ENCODE measurements around the gene GTF3C2.
A peak's percentile ranks its signal among the peaks of the same experiment; 100 is the strongest.
"Not testable (repeated sequence)": the region's sequence is repeated elsewhere in the genome, so short reads cannot be mapped to it uniquely, and the experiment has no call there.

GTF3C2 gene

GRCh38 chr2:27322766-27323595 is 33.6 kb downstream of the GTF3C2 start, which contains the start of gene MPV17:
TSS of gene MPV17 (minus strand) at chr2:27323097. CDS start at chr2:27322517, 580 bp downstream.
- peak; percentile 96 for DNase-seq (ENCODE audit: low read depth, low spot score)

GRCh38 chr2:27322301-27322765 is 34.2 kb downstream of the GTF3C2 start:
- peak; percentile 31 for DNase-seq (ENCODE audit: low read depth, low spot score)

- DNase-seq (ENCODE audit: low read depth, low spot score): peak; percentile 97
These were observed 35.5 kb downstream of the GTF3C2 start for GRCh38 chr2:27320958-27321543.

- DNase-seq (ENCODE audit: low read depth, low spot score): not testable (repeated sequence)
These were observed 36.7 kb downstream of the GTF3C2 start for GRCh38 chr2:27319839-27320238.

GRCh38 chr2:27316655-27317412 is 39.7 kb downstream of the GTF3C2 start:
- DNase-seq (ENCODE audit: low read depth, low spot score): peak; percentile 56

GRCh38 chr2:27315122-27315521 is 41.4 kb downstream of the GTF3C2 start:
- no peak for DNase-seq (ENCODE audit: low read depth, low spot score)

- no peak for DNase-seq (ENCODE audit: low read depth, low spot score)
These were observed 41.9 kb downstream of the GTF3C2 start for GRCh38 chr2:27314709-27315108.

GRCh38 chr2:27313882-27314645 is 42.5 kb downstream of the GTF3C2 start:
- no peak for DNase-seq (ENCODE audit: low read depth, low spot score)

- DNase-seq (ENCODE audit: low read depth, low spot score): no peak
These were observed 44.4 kb downstream of the GTF3C2 start for GRCh38 chr2:27312152-27312551.

- DNase-seq (ENCODE audit: low read depth, low spot score): no peak
These were observed 46.9 kb downstream of the GTF3C2 start for GRCh38 chr2:27309651-27310050.

GRCh38 chr2:27308359-27308881 is 48.1 kb downstream of the GTF3C2 start, which contains the start of gene UCN:
TSS of gene UCN (minus strand) at chr2:27308445. CDS start at chr2:27307895, 550 bp downstream.
- DNase-seq (ENCODE audit: low read depth, low spot score): peak; percentile 78

- peak; percentile 27 for DNase-seq (ENCODE audit: low read depth, low spot score)
These were observed 48.8 kb downstream of the GTF3C2 start for GRCh38 chr2:27307545-27308358.

GRCh38 chr2:27307287-27307544 is 49.3 kb downstream of the GTF3C2 start:
- no peak for DNase-seq (ENCODE audit: low read depth, low spot score)

- DNase-seq (ENCODE audit: low read depth, low spot score): no peak
These were observed 49.8 kb downstream of the GTF3C2 start for GRCh38 chr2:27306573-27307286.

- no peak for DNase-seq (ENCODE audit: low read depth, low spot score)
These were observed 50.4 kb downstream of the GTF3C2 start for GRCh38 chr2:27306136-27306535.

GRCh38 chr2:27305516-27305915 is 51.0 kb downstream of the GTF3C2 start:
- no peak for DNase-seq (ENCODE audit: low read depth, low spot score)

GRCh38 chr2:27304488-27305240 is 51.9 kb downstream of the GTF3C2 start:
- DNase-seq (ENCODE audit: low read depth, low spot score): no peak

GRCh38 chr2:27303093-27304025 is 53.2 kb downstream of the GTF3C2 start:
- DNase-seq (ENCODE audit: low read depth, low spot score): peak; percentile 63
